SK-N-SH treated with all-trans-retinoic acid at 6 μM for 48 hours (cell line): ENCODE measurements around the gene CLCNKA.

Experiments
- CSDC2 ChIP-seq: fragments of 250-450 bp; sonication (Bioruptor Pico); IDR thresholded peaks from 2 replicates; pipeline ENCODE4 v1.5.0; 2020; ENCODE audit warnings: mild to moderate bottlenecking, moderate library complexity
- ESRRG ChIP-seq: fragments of 250-450 bp; sonication (Bioruptor Pico); IDR thresholded peaks from 2 replicates; pipeline ENCODE4 v1.6.1; 2021; ENCODE audit warnings: mild to moderate bottlenecking
- GLIS3 ChIP-seq: fragments of 250-450 bp; sonication (Bioruptor Pico); IDR thresholded peaks from 2 replicates; pipeline ENCODE4 v1.5.0; 2020; ENCODE audit warnings: mild to moderate bottlenecking, moderate library complexity
- ISL1 ChIP-seq: fragments of 250-450 bp; sonication (Bioruptor Pico); IDR thresholded peaks from 2 replicates; pipeline ENCODE4 v2.1.2; 2022; ENCODE audit warnings: mild to moderate bottlenecking, moderate library complexity
- OSR1 ChIP-seq: fragments of 250-450 bp; sonication (Bioruptor Pico); IDR thresholded peaks from 2 replicates; pipeline ENCODE4 v1.8.0; 2022; ENCODE audit warnings: moderate library complexity, mild to moderate bottlenecking, inconsistent platforms
- PATZ1 ChIP-seq: fragments of 250-450 bp; sonication (Bioruptor Pico); IDR thresholded peaks from 2 replicates; pipeline ENCODE4 v1.8.0; 2020; ENCODE audit warnings: mild to moderate bottlenecking, moderate library complexity, borderline replicate concordance
- PPARA ChIP-seq: fragments of 250-450 bp; sonication (Bioruptor Pico); IDR thresholded peaks from 2 replicates; pipeline ENCODE4 v1.5.0; 2020; ENCODE audit warnings: mild to moderate bottlenecking, borderline replicate concordance
- SNAI2 ChIP-seq: fragments of 250-450 bp; sonication (Bioruptor Pico); IDR thresholded peaks from 2 replicates; pipeline ENCODE4 v1.5.0; 2020; ENCODE audit warnings: mild to moderate bottlenecking, moderate library complexity
- TOX ChIP-seq: fragments of 250-450 bp; sonication (Bioruptor Pico); IDR thresholded peaks from 2 replicates; pipeline ENCODE4 v1.8.0; 2021; ENCODE audit warnings: mild to moderate bottlenecking, moderate library complexity, borderline replicate concordance
- TSHZ2 ChIP-seq: fragments of 250-450 bp; sonication (Bioruptor Pico); IDR thresholded peaks from 2 replicates; pipeline ENCODE4 v1.5.0; 2020; ENCODE audit warnings: mild to moderate bottlenecking, moderate library complexity
- ZFP3 ChIP-seq: fragments of 250-450 bp; sonication (Bioruptor Pico); IDR thresholded peaks from 2 replicates; pipeline ENCODE4 v1.5.0; 2020; ENCODE audit warnings: mild to moderate bottlenecking, moderate library complexity
- ZFP30 ChIP-seq: fragments of 450-650 bp; formaldehyde crosslinking; IDR thresholded peaks from 2 replicates; pipeline ENCODE4 v1.5.0; 2022; ENCODE audit warnings: mild to moderate bottlenecking, moderate library complexity

DNA sequence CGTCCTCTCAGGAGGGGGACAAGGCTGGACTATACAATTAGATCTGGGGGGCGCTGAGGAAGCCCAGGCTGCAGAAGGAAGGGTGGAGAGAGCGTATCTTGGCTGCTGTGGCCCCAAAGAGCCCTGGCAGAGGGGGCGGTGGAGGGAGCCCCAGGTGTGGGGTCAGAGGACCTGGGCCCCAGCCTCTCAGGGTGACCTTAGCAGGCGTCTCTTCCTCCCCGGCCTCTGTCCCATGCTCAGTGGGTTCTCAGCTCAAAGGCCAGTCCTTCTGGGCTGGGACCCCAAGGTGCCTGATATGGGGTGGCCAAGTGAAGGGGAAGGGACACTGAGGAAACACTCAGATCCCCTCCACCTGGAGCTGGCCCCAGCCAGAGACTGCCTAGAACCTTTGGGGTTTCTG lies 49.8 kb downstream of the CLCNKA start:
- no peak for TF ChIP-seq GLIS3 (CRISPR knock-in tag)
- TF ChIP-seq ZFP3 = no peak
- no peak for TF ChIP-seq PATZ1 (CRISPR knock-in tag)
- TF ChIP-seq OSR1 (CRISPR knock-in tag) = no peak
- TF ChIP-seq ISL1 (CRISPR knock-in tag) = no peak
- no peak for TF ChIP-seq ZFP30 (CRISPR knock-in tag)
- no peak for TF ChIP-seq CSDC2 (CRISPR knock-in tag)
- TF ChIP-seq TOX = no peak
- TF ChIP-seq PPARA = no peak
- TF ChIP-seq SNAI2 (CRISPR knock-in tag) = no peak
- no peak for TF ChIP-seq ESRRG (CRISPR knock-in tag)
- no peak for TF ChIP-seq TSHZ2 (CRISPR knock-in tag)
